ENCODE results near the gene FAM118B. TPM values are rescaled to one million over a fixed set of nuclear protein-coding genes. Genes with fewer than 3 reads are reported as not detected.
"Not testable (repeated sequence)": the region's sequence is repeated elsewhere in the genome, so short reads cannot be mapped to it uniquely, and the experiment has no call there.

The FAM118B gene
- total RNA-seq, 2 experiments from 2014 or later, result 16.0 to 16.7 TPM

GRCh38 chr11:126226334-126227084 lies 14.9 kb downstream of the FAM118B start:
- Mint-ChIP-seq H3K4me1 (peaks cover under 1% of the 10 kb centered on the region), H3K36me3 (peaks cover 11% of the 10 kb centered on the region), H3K27ac (no peak overlapping the region), H3K9me3 (no peaks in the 10 kb centered on the region), H3K27me3 (no peaks in the 10 kb centered on the region), H3K4me3 (no peak overlapping the region)
- no peak for DNase-seq

GRCh38 chr11:126229858-126230540 lies 18.4 kb downstream of the FAM118B start:
- Mint-ChIP-seq H3K36me3 (peaks cover 11% of the 10 kb centered on the region), H3K4me3 (no peak overlapping the region)

GRCh38 chr11:126231725-126232459 lies 20.3 kb downstream of the FAM118B start:
- no peaks in the 10 kb centered on the region for H3K27me3 Mint-ChIP-seq
- H3K9me3 Mint-ChIP-seq, result no peaks in the 10 kb centered on the region
- H3K4me1 Mint-ChIP-seq, result peaks cover 3% of the 10 kb centered on the region
- H3K4me3 Mint-ChIP-seq, result no peak overlapping the region
- H3K27ac Mint-ChIP-seq, result no peak overlapping the region
- no peak for DNase-seq
- H3K36me3 Mint-ChIP-seq, result peaks cover 4% of the 10 kb centered on the region

More at GRCh38 chr11:126229858-126230540, 18.4 kb downstream of the FAM118B start:
- Mint-ChIP-seq H3K9me3 (no peaks in the 10 kb centered on the region), H3K27me3 (no peaks in the 10 kb centered on the region), H3K27ac (no peak overlapping the region), H3K4me1 (peaks cover 3% of the 10 kb centered on the region)
- no peak for DNase-seq

GRCh38 chr11:126232683-126233082 lies 21.1 kb downstream of the FAM118B start:
- Mint-ChIP-seq H3K4me1 (peaks cover 3% of the 10 kb centered on the region), H3K27ac (no peak overlapping the region), H3K27me3 (no peaks in the 10 kb centered on the region), H3K36me3 (peaks cover 4% of the 10 kb centered on the region), H3K4me3 (no peak overlapping the region), H3K9me3 (no peaks in the 10 kb centered on the region)
- DNase-seq, result no peak

- peaks cover 3% of the 10 kb centered on the region for H3K4me1 Mint-ChIP-seq
- H3K4me3 Mint-ChIP-seq, result no peak overlapping the region
- DNase-seq, result no peak
- H3K27me3 Mint-ChIP-seq, result no peaks in the 10 kb centered on the region
- H3K9me3 Mint-ChIP-seq, result no peaks in the 10 kb centered on the region
- H3K36me3 Mint-ChIP-seq, result peaks cover 7% of the 10 kb centered on the region
- H3K27ac Mint-ChIP-seq, result no peak overlapping the region
These were observed 21.8 kb downstream of the FAM118B start for GRCh38 chr11:126233391-126233790.

GRCh38 chr11:126246636-126247035 lies 35.1 kb downstream of the FAM118B start:
- no peaks in the 10 kb centered on the region for H3K27me3 Mint-ChIP-seq
- DNase-seq, result no peak
- H3K9me3 Mint-ChIP-seq, result no peaks in the 10 kb centered on the region
- peaks cover 11% of the 10 kb centered on the region for H3K36me3 Mint-ChIP-seq
- H3K27ac Mint-ChIP-seq, result no peak overlapping the region
- no peak overlapping the region for H3K4me3 Mint-ChIP-seq
- H3K4me1 Mint-ChIP-seq, result peaks cover 3% of the 10 kb centered on the region

GRCh38 chr11:126253265-126253664 lies 41.7 kb downstream of the FAM118B start:
- Mint-ChIP-seq H3K4me3 (no peak overlapping the region), H3K27me3 (no peaks in the 10 kb centered on the region), H3K27ac (no peak overlapping the region), H3K9me3 (no peaks in the 10 kb centered on the region), H3K4me1 (peaks cover 2% of the 10 kb centered on the region), H3K36me3 (peaks cover 10% of the 10 kb centered on the region)
- DNase-seq, result no peak

- Mint-ChIP-seq H3K27ac (no peak overlapping the region), H3K9me3 (no peaks in the 10 kb centered on the region), H3K4me3 (no peak overlapping the region), H3K27me3 (no peaks in the 10 kb centered on the region), H3K4me1 (peaks cover 6% of the 10 kb centered on the region), H3K36me3 (peaks cover 10% of the 10 kb centered on the region)
- no peak for DNase-seq
These were observed 43.2 kb downstream of the FAM118B start for GRCh38 chr11:126254819-126255218.

- H3K27ac Mint-ChIP-seq, H3K27me3 Mint-ChIP-seq, H3K4me1 Mint-ChIP-seq, H3K4me3 Mint-ChIP-seq, H3K9me3 Mint-ChIP-seq, H3K36me3 Mint-ChIP-seq, DNase-seq: not testable (repeated sequence)
These were observed 43.9 kb downstream of the FAM118B start for GRCh38 chr11:126255507-126255906.

- Mint-ChIP-seq H3K9me3 (no peaks in the 10 kb centered on the region), H3K27ac (no peak overlapping the region), H3K27me3 (no peaks in the 10 kb centered on the region), H3K4me1 (peaks cover 6% of the 10 kb centered on the region), H3K36me3 (peaks cover 10% of the 10 kb centered on the region), H3K4me3 (no peak overlapping the region)
- DNase-seq, result no peak
These were observed 44.6 kb downstream of the FAM118B start for GRCh38 chr11:126256216-126256615.

- H3K27ac Mint-ChIP-seq, result no peak overlapping the region
- H3K36me3 Mint-ChIP-seq, result peaks cover 10% of the 10 kb centered on the region
- H3K4me1 Mint-ChIP-seq, result peaks cover 6% of the 10 kb centered on the region
- no peaks in the 10 kb centered on the region for H3K27me3 Mint-ChIP-seq
- no peaks in the 10 kb centered on the region for H3K9me3 Mint-ChIP-seq
- no peak for DNase-seq
- H3K4me3 Mint-ChIP-seq, result no peak overlapping the region
These were observed 45.6 kb downstream of the FAM118B start for GRCh38 chr11:126257144-126257543.

- no peak for DNase-seq
- Mint-ChIP-seq H3K27ac (no peak overlapping the region), H3K36me3 (peaks cover 10% of the 10 kb centered on the region), H3K27me3 (no peaks in the 10 kb centered on the region), H3K4me1 (peaks cover 6% of the 10 kb centered on the region), H3K4me3 (no peak overlapping the region), H3K9me3 (no peaks in the 10 kb centered on the region)
These were observed 46.2 kb downstream of the FAM118B start for GRCh38 chr11:126257764-126258163.

GRCh38 chr11:126262216-126262615 lies 50.6 kb downstream of the FAM118B start:
- H3K27me3 Mint-ChIP-seq, result no peaks in the 10 kb centered on the region
- H3K9me3 Mint-ChIP-seq, result no peaks in the 10 kb centered on the region
- no peak for DNase-seq
- H3K4me3 Mint-ChIP-seq, result no peak overlapping the region
- peaks cover 22% of the 10 kb centered on the region for H3K4me1 Mint-ChIP-seq
- peaks cover 37% of the 10 kb centered on the region for H3K36me3 Mint-ChIP-seq
- H3K27ac Mint-ChIP-seq, result no peak overlapping the region

- Mint-ChIP-seq H3K36me3 (peaks cover 48% of the 10 kb centered on the region), H3K4me3 (no peak overlapping the region)
These were observed 51.9 kb downstream of the FAM118B start for GRCh38 chr11:126263489-126263888.

GRCh38 chr11:126265811-126266210 lies 54.2 kb downstream of the FAM118B start:
- Mint-ChIP-seq H3K4me3 (no peak overlapping the region), H3K27me3 (no peaks in the 10 kb centered on the region), H3K36me3 (peaks cover 49% of the 10 kb centered on the region), H3K27ac (no peak overlapping the region), H3K4me1 (peaks cover 35% of the 10 kb centered on the region), H3K9me3 (no peaks in the 10 kb centered on the region)
- DNase-seq, result no peak

More at GRCh38 chr11:126263489-126263888, 51.9 kb downstream of the FAM118B start:
- no peak overlapping the region for H3K27ac Mint-ChIP-seq
- no peaks in the 10 kb centered on the region for H3K27me3 Mint-ChIP-seq
- DNase-seq, result no peak
- H3K9me3 Mint-ChIP-seq, result no peaks in the 10 kb centered on the region
- peaks cover 29% of the 10 kb centered on the region for H3K4me1 Mint-ChIP-seq

Measured in activated naive CD8-positive, alpha-beta T cell treated with anti-CD3 and anti-CD28 coated beads for 36 hours (primary cell).